GM06990 (cell line): ENCODE results near the gene RANBP17.

Source experiments
- DNase-seq: peaks from one replicate; pipeline ENCODE4 v3.0.0-alpha.2; 2011; ENCODE audit not compliant: insufficient read length; ENCODE audit errors: extremely low read depth
- H3K27me3 ChIP-seq: replicated peaks from 2 replicates; pipeline ENCODE4 v1.6.0; 2011; ENCODE audit warnings: low read length; ENCODE audit not compliant: control insufficient read depth, insufficient read depth
- H3K36me3 ChIP-seq: 2 replicates; pipeline ENCODE4 v1.5.1; 2011; ENCODE audit warnings: low read length; ENCODE audit not compliant: control insufficient read depth, insufficient read depth
- H3K4me3 ChIP-seq: replicated peaks from 2 replicates; pipeline ENCODE4 v1.5.1; 2011; ENCODE audit warnings: low read depth, mild to moderate bottlenecking, control low read depth, low read length
- CTCF ChIP-seq: IDR thresholded peaks from 2 replicates; pipeline ENCODE4 v1.5.1; 2011; ENCODE audit warnings: low read length, control low read depth, mild to moderate bottlenecking, inconsistent platforms; ENCODE audit not compliant: insufficient read depth, poor library complexity, severe bottlenecking

RANBP17 gene

GRCh38 chr5:171205375-171205774 is 343.6 kb downstream of the RANBP17 start:
- H3K4me3 ChIP-seq: no peak overlapping the region
- no peak for DNase-seq
- no peaks in the 10 kb centered on the region for H3K27me3 ChIP-seq
- no peak for TF ChIP-seq CTCF
- no peaks in the 10 kb centered on the region for H3K36me3 ChIP-seq

DNA sequence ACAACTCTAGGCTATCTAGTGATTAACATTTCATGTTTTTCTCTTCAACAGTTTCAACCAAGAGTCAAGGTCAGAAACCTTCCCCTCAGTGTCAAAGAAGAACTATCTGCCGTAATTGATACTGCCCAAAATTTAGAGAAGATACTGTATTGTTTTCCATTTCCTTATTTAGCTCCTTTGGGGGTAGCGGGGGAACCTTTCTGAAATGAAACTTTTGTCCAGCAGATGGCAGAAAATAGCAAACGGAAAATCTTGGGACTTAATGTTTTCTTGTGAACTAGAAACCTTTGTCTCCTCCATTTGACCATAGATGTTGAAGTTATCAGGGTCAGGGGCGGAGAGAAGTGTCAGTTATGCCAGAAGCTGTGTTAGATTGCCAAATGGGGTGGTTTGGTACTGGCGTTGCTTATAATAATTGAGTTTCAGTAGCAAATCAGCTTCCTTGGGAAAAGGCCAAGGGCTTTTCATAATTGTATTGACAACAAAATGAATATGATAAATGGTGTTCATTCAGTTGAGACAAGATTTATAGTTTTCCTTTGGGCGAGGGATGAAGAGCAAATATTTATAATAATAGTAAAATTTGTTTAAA is 345.5 kb downstream of the RANBP17 start:
- H3K27me3 ChIP-seq: no peaks in the 10 kb centered on the region
- H3K36me3 ChIP-seq: no peaks in the 10 kb centered on the region
- TF ChIP-seq CTCF: peak; percentile 40
- no peak overlapping the region for H3K4me3 ChIP-seq
- peak; percentile 11 for DNase-seq

GRCh38 chr5:171221916-171222315 is 360.1 kb downstream of the RANBP17 start:
- no peak for DNase-seq
- no peak for TF ChIP-seq CTCF
- Histone ChIP-seq H3K36me3 (no peaks in the 10 kb centered on the region), H3K4me3 (no peak overlapping the region), H3K27me3 (no peaks in the 10 kb centered on the region; the same call in 1 of the 2 replicates)

DNA sequence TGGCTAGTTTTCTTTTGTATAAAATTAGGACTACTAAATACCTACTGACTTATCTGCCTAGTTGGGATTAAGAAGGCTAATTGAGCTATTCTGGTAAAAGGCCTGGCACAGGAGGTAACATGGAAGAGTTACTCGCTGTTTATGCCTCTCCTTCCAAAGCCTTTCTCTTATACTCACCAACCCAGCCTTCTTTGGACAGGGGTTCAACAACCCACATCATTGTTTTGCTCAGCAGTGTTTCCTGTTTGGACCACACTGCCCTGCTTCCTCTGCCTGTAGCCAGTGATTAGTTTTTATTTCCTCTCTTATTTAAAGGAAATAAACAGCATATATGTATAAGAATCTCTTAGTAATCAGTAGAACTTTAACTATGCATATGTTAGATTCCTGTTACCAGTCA is 362.1 kb downstream of the RANBP17 start:
- Histone ChIP-seq H3K36me3 (no peaks in the 10 kb centered on the region), H3K4me3 (no peak overlapping the region), H3K27me3 (no peaks in the 10 kb centered on the region; the same call in 1 of the 2 replicates)
- no peak for DNase-seq
- no peak for TF ChIP-seq CTCF

GRCh38 chr5:171226096-171226754 is 364.4 kb downstream of the RANBP17 start:
- TF ChIP-seq CTCF: peak; percentile 16

More at GRCh38 chr5:171226096-171226754, 364.4 kb downstream of the RANBP17 start:
- Histone ChIP-seq H3K4me3 (no peak overlapping the region), H3K36me3 (no peaks in the 10 kb centered on the region), H3K27me3 (no peaks in the 10 kb centered on the region; the same call in 1 of the 2 replicates)
- no peak for DNase-seq
